Measurements from ENCODE around the gene NR2F1-AS1.
"Not testable (repeated sequence)": the region's sequence is repeated elsewhere in the genome, so short reads cannot be mapped to it uniquely, and the experiment has no call there.

NR2F1-AS1 gene

DNA sequence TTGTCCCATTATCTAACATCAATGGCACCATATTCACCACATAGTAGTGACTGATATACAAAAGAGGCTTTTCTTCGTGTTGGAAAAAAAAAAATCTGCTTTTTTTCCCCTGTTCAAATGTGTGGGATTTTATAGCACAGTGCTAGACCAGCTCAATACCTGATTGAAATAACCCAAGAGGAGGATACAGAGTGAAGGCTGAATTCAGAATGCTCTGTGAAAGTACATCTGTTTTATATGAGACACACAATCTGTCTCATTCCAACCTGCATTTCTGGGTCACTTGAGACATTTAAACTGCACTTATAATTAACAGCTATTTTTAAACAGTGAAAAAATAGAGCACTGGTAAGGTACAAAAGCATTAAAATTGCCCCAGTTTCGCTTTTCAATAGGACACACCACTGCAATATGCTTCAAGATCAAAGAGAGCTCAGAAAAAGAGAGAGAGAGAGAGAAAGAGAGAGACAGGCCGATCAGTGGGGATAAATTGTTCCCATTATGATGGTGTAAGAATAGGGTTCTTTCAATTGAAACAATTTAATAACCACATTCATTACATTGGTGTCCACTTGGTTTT, 179.3 kb downstream of the NR2F1-AS1 start:
- in situ Hi-C loops (cut with HindIII; ENCODE audit: low sequenced_read_pairs), result no loop called here

DNA sequence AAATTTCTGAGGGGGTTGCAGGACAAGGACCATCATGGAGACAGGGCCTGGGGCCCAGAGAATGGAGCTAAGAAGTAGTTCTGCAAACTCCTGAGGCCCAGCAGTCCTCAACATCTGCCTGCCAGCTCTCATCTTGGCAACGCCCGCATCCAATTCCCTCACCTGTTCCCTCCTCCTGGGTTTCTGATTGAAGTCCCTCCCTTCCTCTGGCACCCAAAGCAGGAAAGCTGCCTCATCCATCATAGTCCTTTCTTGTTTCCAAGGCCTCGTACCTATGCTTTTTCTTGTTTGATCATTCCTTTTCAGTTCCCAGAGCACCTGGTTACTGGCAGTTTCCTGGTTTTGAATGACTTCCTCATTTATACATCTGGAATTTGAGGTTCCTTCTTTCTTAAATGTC, 181.3 kb downstream of the NR2F1-AS1 start:
- in situ Hi-C loops (cut with HindIII; ENCODE audit: low sequenced_read_pairs), result no loop called here

DNA sequence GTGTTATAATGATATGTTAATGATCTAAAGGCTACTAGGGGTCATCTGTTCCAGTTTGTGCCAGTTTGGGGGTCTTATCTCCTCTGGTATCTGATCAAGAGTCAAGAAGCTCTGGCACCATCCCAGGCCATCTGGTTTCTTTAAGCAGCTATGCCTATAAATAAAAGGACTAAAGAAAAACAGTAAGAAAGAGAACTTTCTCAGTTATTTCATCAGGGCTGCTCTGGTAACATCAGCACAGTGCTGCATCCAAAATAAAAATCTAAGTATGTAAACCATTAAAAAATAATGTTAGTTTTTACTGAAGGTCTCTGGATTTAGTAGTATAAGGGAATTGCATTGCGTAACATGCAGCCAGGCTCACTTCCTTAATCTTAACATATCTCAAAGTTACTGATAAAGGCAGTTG, 185.0 kb downstream of the NR2F1-AS1 start:
- in situ Hi-C loops (cut with HindIII; ENCODE audit: low sequenced_read_pairs), result no loop called here

- in situ Hi-C loops (cut with HindIII; ENCODE audit: low sequenced_read_pairs), result no loop called here
Measured at GRCh38 chr5:93395010-93395409, 186.0 kb downstream of the NR2F1-AS1 start.

DNA sequence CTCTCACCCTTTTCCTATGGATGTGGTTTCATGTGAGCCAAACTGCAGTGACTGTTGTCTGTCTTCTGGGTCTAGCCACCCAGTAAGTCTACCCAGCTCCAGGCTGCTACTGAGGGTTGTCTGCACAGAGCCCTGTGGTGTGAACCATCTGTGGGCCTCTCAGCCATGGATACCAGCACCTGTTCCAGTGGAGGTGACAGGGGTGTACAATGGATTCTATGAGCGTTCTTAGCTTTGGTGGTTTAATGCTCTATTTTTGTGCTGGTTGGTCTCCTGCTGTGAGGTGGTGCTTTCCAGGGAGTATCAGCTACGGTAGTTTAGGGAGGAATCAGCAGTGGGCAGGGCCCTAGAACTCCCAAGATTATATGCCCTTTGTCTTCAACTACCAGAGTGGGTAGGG, 186.7 kb downstream of the NR2F1-AS1 start:
- in situ Hi-C loops (cut with HindIII; ENCODE audit: low sequenced_read_pairs), result no loop called here

- in situ Hi-C loops (cut with HindIII; ENCODE audit: low sequenced_read_pairs), result not testable (repeated sequence)
Measured at GRCh38 chr5:93391169-93391568, 189.8 kb downstream of the NR2F1-AS1 start.

- in situ Hi-C loops (cut with HindIII; ENCODE audit: low sequenced_read_pairs), result no loop called here
Measured at GRCh38 chr5:93385655-93386054, 195.4 kb downstream of the NR2F1-AS1 start.

DNA sequence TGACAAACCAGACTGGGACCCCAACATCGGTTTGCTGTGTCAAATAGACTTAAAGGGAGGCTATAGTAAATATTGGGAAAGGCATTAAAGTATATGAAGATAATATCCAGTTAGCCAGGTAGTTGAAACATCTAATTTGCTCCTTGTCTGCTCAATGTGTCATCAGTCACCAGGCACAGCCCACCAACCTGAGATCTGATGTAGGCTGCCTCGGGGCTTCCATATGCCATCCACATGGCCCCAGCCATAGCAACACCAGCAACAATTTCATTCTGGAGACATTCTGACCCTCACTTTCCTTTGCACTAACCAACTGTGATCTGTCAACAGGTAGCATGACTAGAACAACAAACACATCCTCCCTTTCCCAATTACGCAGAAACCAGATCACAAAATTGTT, 196.0 kb downstream of the NR2F1-AS1 start:
- in situ Hi-C loops (cut with HindIII; ENCODE audit: low sequenced_read_pairs), result no loop called here

GRCh38 chr5:93384026-93384425, 197.0 kb downstream of the NR2F1-AS1 start:
- in situ Hi-C loops (cut with HindIII; ENCODE audit: low sequenced_read_pairs), result no loop called here

DNA sequence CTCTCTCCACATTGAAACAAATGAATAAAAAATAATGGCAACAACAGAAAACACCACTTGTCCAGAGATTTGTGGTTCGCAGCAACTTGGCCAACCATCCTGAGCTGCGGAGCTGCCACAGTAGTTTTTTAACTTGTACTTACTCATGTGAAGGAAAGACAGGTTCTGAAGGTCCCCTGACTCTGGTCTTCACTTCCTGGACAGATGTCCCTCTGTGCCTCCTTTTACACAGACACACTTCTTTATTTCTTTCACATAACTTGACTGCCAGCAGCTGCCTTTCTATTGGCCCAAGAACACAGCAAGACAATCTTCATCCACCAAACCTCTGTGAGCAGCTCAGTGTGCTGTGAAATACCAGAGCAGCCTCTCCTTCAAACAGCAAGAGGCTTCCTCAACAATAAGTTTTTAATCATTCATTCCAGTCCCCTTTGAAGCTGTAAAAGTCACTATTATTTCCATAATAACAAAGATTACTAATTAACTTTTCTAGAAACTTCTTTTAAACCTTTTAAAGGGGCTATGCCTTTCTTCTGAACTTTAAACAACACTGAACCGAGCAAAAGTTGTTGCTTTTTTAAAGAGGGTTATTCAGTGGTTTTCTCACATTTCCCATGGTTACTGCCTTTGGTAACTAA, 198.7 kb downstream of the NR2F1-AS1 start:
- in situ Hi-C loops (cut with HindIII; ENCODE audit: low sequenced_read_pairs), result no loop called here

DNA sequence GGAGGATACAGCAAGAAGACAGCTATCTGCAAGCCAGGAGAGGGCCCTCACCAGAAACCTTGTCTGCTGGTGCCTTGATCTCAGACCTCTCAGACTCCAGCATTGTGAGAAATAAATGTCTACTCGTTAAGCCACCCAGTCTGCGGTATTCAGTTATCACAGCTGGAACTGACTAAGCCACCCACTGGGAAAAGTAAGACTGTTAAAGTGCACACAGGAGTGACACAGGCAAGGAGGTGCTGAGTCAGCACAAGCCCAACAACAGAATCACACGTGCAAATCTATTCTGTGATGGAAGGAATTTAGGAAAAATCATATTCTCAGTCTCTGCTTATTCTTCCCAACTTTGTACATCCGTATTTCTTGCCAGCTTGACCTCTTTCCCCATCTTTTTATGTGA, 200.0 kb downstream of the NR2F1-AS1 start:
- in situ Hi-C loops (cut with HindIII; ENCODE audit: low sequenced_read_pairs), result no loop called here

GRCh38 chr5:93378073-93378472, 202.9 kb downstream of the NR2F1-AS1 start:
- in situ Hi-C loops (cut with HindIII; ENCODE audit: low sequenced_read_pairs), result no loop called here

GRCh38 chr5:93371893-93372292, 209.1 kb downstream of the NR2F1-AS1 start:
- in situ Hi-C loops (cut with HindIII; ENCODE audit: low sequenced_read_pairs), result no loop called here

GRCh38 chr5:93364378-93364777, 216.6 kb downstream of the NR2F1-AS1 start:
- in situ Hi-C loops (cut with HindIII; ENCODE audit: low sequenced_read_pairs), result no loop called here

DNA sequence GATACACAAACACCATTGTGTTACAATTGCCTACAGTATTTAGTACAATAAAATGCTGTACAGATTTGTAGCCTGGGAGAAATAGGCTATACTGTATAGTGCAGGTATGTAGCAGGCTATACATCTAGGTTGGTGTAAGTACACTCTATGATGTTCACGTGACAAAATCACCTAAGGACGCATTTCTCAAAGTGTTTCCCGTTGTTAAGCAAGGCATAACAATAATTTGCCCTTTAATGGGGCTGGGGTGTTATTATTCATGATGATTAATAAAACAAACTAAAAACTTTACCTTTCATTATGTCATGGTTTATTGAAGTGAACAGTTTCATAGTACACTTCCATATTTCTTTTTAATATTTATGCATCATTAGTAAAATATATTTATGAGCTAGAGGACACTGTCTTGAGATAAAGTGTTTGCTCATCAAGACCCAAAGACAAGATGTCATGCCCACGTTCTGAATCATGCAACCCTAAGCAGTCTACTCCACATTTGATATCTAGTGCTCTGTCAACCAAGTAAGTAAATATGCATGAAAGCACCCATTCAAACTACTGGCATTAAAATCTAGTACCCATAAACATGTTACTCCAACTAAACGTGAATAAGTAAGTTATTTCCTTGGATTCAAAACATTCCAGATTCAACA, 220.5 kb downstream of the NR2F1-AS1 start:
- in situ Hi-C loops (cut with HindIII; ENCODE audit: low sequenced_read_pairs), result no loop called here

- in situ Hi-C loops (cut with HindIII; ENCODE audit: low sequenced_read_pairs), result no loop called here
Measured at GRCh38 chr5:93359960-93360305, 221.1 kb downstream of the NR2F1-AS1 start.
